GM20431 (cell line): ENCODE results near the gene TTC28.
"Not testable (repeated sequence)": the region's sequence is repeated elsewhere in the genome, so short reads cannot be mapped to it uniquely, and the experiment has no call there.

Experiments
- in situ Hi-C: fragments of 300-500 bp; cut with MseI, MboI; formaldehyde crosslinking; loops from one replicate; pipeline ENCODE4 v1.15.0; 2020; ENCODE audit warnings: low sequenced_read_pairs; ENCODE audit not compliant: unreplicated experiment

The TTC28 gene

GRCh38 chr22:28395920-28396753 is 283.5 kb downstream of the TTC28 start:
- in situ Hi-C loops: no loop called here

GRCh38 chr22:28395520-28395919 is 284.1 kb downstream of the TTC28 start:
- in situ Hi-C loops: no loop called here

DNA sequence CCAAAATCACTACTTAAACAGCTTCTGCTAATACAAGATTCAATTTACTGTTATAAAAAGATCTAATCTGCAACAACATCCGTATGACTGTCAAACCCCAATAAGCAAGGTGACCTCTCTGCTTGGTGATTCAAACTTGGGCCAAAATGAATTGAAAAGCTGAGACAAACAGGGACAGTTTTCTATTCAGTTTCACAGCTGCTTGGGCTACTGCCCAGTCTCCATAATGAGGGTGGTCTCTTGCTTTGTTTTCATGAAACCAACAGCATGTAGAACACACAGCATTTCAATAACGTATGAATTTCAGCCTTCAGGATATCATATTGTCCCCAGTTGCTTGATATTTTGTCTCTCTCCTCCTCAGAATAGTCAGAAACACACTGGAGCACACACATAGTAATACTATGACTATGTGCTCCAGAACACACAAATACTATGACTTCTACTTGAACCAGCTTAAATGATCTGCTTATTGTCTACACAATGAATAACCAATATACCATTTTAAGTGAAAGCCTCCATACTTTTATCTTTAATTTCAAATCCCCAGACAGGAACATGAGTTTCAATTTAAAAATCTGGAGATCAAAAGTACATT is 285.0 kb downstream of the TTC28 start:
- in situ Hi-C loops: no loop called here

- in situ Hi-C loops: no loop called here
Measured at GRCh38 chr22:28381429-28382167, 298.0 kb downstream of the TTC28 start.

- in situ Hi-C loops: no loop called here
Measured at GRCh38 chr22:28379951-28380350, 299.7 kb downstream of the TTC28 start.

- in situ Hi-C loops: no loop called here
Measured at GRCh38 chr22:28379075-28379779, 300.4 kb downstream of the TTC28 start.

- in situ Hi-C loops: no loop called here
Measured at GRCh38 chr22:28375761-28376534, 303.7 kb downstream of the TTC28 start.

DNA sequence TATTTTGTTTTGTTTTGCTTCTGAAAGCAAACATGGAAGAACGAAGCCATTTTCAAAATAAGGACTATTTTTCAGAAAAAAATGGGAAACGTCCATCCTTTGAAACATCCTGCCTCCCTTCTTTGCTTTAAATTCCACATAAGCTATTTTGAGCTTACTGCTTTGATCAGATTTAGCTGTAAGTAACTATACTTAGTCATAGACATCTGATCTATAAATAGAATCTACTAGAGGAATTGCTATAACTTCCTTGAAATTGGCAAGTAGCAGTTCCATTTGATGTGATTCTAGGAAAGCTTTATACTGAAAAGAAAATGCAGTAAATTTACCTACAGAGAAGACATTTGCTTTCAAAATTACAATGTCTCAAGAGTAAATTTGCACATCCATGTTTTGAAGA is 305.8 kb downstream of the TTC28 start:
- in situ Hi-C loops: no loop called here

- in situ Hi-C loops: no loop called here
Measured at GRCh38 chr22:28369854-28370253, 309.8 kb downstream of the TTC28 start.

DNA sequence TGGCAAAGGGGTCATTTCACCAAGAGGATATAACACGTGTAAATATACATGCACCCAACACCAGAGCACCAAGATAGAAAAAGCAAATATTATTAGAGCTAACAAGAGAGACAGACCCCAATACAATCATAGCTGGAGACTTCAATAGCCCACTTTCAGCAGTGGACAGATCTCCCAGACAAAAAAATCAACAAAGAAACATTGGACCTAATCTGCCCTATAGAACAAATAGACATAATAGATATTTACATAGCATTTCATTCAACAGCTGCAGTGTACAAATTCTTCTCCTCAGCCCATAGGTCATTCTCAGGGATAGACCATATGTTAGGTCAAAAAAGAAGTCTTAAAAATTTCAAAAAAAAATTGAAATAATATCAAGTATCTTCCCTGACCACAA is 312.8 kb downstream of the TTC28 start:
- in situ Hi-C loops: no loop called here

GRCh38 chr22:28365371-28365770 is 314.3 kb downstream of the TTC28 start:
- in situ Hi-C loops: no loop called here

DNA sequence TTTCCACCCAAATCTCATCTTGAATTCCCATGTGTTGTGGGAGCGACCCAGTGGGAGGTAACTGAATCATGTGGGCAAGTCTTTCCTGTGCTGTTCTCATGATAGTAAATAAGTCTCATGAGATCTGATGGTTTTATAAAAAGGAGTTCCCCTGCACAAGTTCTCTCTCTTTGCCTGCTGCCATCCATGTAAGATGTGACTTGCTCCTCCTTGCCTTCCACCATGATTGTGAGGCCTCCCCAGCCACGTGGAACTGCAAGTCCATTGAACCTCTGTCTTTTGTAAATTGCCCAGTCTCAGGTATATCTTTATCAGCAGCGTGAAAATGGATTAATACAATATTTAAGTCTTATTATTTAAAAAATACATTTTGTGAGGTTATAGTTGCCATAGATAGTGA is 315.5 kb downstream of the TTC28 start:
- in situ Hi-C loops: not testable (repeated sequence)

DNA sequence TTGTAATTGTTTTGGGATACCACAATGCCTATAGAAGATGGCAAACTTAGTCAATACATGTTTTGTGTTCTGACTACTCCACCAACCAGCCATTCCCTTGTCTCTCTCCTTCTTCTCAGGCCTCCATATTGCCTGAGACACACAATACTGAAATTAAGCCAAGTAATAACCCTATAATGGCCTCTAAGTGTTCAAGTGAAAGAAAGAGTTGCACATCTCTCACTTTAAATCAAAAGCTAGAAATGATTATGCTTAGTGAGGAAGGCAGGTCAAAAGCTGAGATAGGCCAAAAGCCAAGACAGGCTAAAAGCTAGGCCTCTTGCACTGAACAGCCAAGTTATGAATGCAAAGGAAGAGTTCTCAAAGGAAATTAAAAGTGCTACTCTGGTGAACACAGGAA is 318.7 kb downstream of the TTC28 start:
- in situ Hi-C loops: no loop called here

DNA sequence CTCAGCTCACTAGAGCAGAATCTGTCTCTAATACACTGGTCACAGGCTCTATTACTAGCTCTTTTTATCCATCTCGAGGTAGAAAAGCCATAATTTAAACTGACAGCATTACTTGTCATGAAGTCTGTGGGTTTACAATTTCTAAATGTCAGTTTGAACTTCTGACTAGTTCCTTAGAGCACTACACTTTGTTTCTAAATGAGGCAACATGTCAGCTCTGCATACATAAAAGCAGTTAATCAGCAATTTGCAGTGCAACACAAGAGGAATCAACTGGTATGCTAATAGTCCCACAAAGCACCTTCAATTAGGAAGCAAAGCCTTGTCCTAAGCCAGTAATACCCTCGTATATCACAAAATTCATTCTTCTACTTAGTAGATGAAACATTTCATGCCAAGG is 321.3 kb downstream of the TTC28 start:
- in situ Hi-C loops: no loop called here

- in situ Hi-C loops: no loop called here
Measured at GRCh38 chr22:28357193-28357592, 322.4 kb downstream of the TTC28 start.

- in situ Hi-C loops: no loop called here
Measured at GRCh38 chr22:28351476-28351875, 328.2 kb downstream of the TTC28 start.

- in situ Hi-C loops: no loop called here
Measured at GRCh38 chr22:28348613-28349609, 330.7 kb downstream of the TTC28 start.

DNA sequence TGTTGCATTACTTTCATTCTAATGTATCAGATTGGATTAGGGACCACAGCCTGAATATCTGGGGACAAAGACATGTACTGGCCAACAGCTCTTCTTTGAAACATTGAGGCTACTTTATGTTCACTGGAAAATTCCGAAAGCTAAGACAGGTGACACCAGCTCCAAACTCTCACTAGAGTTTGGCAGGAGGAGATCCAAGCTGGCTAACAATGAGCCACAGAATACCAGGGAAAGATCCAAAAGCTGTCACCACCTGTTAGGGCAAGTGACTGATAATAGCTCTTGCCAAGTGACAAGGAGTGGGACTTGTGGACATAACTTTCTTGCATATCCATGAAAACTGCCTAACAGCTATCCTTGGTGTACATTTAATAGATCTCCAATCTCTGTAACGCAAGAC is 333.3 kb downstream of the TTC28 start:
- in situ Hi-C loops: no loop called here
